NB4 (cell line): ENCODE data around the gene ASB8.
"Not testable (repeated sequence)": the region's sequence is repeated elsewhere in the genome, so short reads cannot be mapped to it uniquely, and the experiment has no call there.

Source experiments
- CTCF ChIP-seq: IDR thresholded peaks from one replicate; pipeline ENCODE4 v1.5.1; 2012; ENCODE audit warnings: low read depth, low read length
- POLR2A ChIP-seq: IDR thresholded peaks from 2 replicates; pipeline ENCODE4 v1.6.1; 2011; ENCODE audit warnings: mild to moderate bottlenecking; ENCODE audit not compliant: insufficient read length; ENCODE audit errors: extremely low read depth

GRCh38 chr12:48155786-48156185, 1.5 kb downstream of the ASB8 start:
- TF ChIP-seq CTCF, POLR2A: not testable (repeated sequence)
